ENCODE data around the gene UBE2E1.

DNA sequence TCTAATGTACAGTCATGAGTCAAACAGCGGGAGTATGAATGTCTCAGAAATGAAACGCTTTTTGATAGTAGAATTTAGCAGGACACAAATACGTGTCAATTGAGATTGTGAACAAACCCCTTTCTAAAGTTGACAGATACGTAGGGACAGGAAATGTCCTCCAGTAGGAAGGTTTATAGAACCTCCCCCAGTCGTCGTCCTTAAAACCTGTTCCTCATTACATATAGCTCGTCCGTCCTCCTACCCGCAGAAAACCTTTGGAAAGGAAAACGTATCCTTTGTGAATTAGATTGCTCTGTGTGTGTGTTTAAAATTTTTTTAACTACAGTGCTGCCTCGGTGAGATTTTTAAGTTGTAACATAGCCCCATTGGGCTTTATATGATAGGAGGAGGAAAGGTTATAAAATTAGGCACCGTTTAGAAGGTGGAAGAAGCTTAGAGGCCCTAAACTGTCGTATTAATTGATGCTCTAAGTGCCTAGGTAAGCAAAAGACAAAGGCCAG lies 4.1 kb downstream of the UBE2E1 start:
- TF ChIP-seq, protein P1, sequence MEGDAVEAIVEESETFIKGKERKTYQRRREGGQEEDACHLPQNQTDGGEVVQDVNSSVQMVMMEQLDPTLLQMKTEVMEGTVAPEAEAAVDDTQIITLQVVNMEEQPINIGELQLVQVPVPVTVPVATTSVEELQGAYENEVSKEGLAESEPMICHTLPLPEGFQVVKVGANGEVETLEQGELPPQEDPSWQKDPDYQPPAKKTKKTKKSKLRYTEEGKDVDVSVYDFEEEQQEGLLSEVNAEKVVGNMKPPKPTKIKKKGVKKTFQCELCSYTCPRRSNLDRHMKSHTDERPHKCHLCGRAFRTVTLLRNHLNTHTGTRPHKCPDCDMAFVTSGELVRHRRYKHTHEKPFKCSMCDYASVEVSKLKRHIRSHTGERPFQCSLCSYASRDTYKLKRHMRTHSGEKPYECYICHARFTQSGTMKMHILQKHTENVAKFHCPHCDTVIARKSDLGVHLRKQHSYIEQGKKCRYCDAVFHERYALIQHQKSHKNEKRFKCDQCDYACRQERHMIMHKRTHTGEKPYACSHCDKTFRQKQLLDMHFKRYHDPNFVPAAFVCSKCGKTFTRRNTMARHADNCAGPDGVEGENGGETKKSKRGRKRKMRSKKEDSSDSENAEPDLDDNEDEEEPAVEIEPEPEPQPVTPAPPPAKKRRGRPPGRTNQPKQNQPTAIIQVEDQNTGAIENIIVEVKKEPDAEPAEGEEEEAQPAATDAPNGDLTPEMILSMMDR (IDR thresholded peaks at IDR 0.05; ENCODE audit: low read length) = no peak
- no peak for TF ChIP-seq EZH2 (IDR thresholded peaks at IDR 0.05; ENCODE audit: borderline replicate concordance, low read length)
